Activated B cell treated with CpG ODN at 0.5 μM for 24 hours (primary cell): Measurements from ENCODE around the gene LDLRAD2. TPM values are rescaled to one million over a fixed set of nuclear protein-coding genes. Genes with fewer than 3 reads are reported as not detected.

Experiments
- ATAC-seq: fragments of 200-7000 bp; cut with Tn5 transposase; one replicate; pipeline ENCODE4 v1.10.0; 2021; ENCODE audit warnings: low read depth, mild to moderate bottlenecking, moderate library complexity
- CTCF ChIA-PET: fragments of 350-600 bp; sonication (Branson Sonifier 250); formaldehyde crosslinking; loops from one replicate; lab custom pipeline; 2021; ENCODE audit warnings: antibody characterized with exemption; lab: Charles Lee
- POLR2A ChIA-PET: fragments of 350-600 bp; sonication (Branson Sonifier 250); formaldehyde crosslinking; loops from one replicate; lab custom pipeline; 2021; ENCODE audit warnings: antibody characterized with exemption; lab: Charles Lee
- DNase-seq: peaks from one replicate; pipeline ENCODE4 v3.0.0; 2022
- H3K27ac Mint-ChIP-seq: one replicate; pipeline ENCODE4 v1.8.0; 2020; ENCODE audit warnings: mixed read lengths
- H3K27me3 Mint-ChIP-seq: one replicate; pipeline ENCODE4 v1.8.0; 2021; ENCODE audit warnings: mixed read lengths
- H3K36me3 Mint-ChIP-seq: one replicate; pipeline ENCODE4 v1.8.0; 2021; ENCODE audit warnings: low read depth, mixed read lengths
- H3K4me1 Mint-ChIP-seq: one replicate; pipeline ENCODE4 v1.8.0; 2021; ENCODE audit warnings: mixed read lengths
- H3K4me3 Mint-ChIP-seq: one replicate; pipeline ENCODE4 v1.8.0; 2020; ENCODE audit warnings: mild to moderate bottlenecking, mixed read lengths
- H3K9me3 Mint-ChIP-seq: one replicate; pipeline ENCODE4 v1.8.0; 2020; ENCODE audit warnings: mixed read lengths
- intact Hi-C: fragments of 100-400 bp; cut with micrococcal nuclease; formaldehyde crosslinking; loops from one replicate; pipeline ENCODE4 v1.15.1; 2024
- total RNA-seq: library from RNA; stranded (reverse); gene quantifications from 2 replicates; pipeline ENCODE4 v1.2.3, GENCODE V29; 2022
- TF ChIP-seq, protein P1 (sequence below): fragments of 200-600 bp; IDR thresholded peaks from one replicate; pipeline ENCODE4 v1.8.0; 2022; ENCODE audit warnings: antibody characterized with exemption, mild to moderate bottlenecking

LDLRAD2 gene
- total RNA-seq, 1 donor from 2014 or later, result 0.67 TPM

DNA sequence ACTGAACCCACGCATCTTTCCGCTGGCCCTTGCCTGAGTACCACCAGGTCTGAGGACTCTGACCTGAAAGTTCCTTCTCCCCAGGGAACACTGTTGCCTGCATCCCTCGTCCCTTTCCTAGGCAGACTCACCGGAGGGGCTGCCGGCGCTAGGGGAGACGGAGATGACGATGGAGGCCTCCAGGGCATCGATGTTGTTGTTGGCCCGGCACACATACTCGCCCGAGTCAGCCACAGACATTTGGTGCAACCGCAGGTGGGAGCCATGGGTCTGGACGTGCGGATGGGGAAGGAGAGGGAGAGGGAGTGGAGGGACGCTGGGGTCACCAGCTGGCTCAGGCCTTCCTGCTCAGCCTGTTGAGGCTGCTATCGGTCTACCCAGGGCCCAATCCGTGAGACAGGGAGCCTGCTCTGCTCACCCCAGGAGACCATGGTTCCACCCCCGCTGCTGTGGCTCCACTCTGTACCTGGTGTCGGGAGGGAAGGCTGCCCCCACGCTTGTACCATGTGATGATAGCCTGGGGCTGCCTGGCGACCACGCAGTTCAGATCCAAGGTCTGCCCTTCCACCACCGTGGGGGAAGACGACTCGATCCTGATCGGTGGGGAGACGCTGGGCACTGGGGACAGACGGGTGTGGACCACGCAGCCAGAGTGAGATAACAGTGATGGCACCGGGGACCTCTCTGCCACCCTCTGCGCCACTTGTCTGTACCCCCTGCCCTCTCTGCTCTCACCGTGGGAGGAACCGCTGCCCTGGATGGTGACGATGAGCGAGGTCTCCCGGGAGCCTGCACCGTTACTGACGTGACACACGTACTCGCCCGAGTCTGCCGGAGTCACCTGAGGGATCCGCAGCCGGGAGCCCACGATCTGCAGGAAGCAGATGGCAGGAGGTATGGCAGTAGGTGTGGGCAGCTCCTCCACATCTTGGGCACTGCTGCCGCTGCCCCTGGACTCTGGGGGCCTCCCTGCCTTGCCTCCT, 35.4 kb downstream of the LDLRAD2 start:
- no peaks in the 10 kb centered on the region for H3K27me3 Mint-ChIP-seq
- H3K27ac Mint-ChIP-seq, result no peak overlapping the region
- intact Hi-C loops, result no loop called here
- ChIA-PET POLR2A (no interaction called here), CTCF (no interaction called here)
- no peak for ATAC-seq
- TF ChIP-seq, protein P1, sequence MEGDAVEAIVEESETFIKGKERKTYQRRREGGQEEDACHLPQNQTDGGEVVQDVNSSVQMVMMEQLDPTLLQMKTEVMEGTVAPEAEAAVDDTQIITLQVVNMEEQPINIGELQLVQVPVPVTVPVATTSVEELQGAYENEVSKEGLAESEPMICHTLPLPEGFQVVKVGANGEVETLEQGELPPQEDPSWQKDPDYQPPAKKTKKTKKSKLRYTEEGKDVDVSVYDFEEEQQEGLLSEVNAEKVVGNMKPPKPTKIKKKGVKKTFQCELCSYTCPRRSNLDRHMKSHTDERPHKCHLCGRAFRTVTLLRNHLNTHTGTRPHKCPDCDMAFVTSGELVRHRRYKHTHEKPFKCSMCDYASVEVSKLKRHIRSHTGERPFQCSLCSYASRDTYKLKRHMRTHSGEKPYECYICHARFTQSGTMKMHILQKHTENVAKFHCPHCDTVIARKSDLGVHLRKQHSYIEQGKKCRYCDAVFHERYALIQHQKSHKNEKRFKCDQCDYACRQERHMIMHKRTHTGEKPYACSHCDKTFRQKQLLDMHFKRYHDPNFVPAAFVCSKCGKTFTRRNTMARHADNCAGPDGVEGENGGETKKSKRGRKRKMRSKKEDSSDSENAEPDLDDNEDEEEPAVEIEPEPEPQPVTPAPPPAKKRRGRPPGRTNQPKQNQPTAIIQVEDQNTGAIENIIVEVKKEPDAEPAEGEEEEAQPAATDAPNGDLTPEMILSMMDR, result no peak
- H3K4me1 Mint-ChIP-seq, result peaks cover 6% of the 10 kb centered on the region
- H3K4me3 Mint-ChIP-seq, result no peak overlapping the region
- H3K36me3 Mint-ChIP-seq, result peaks cover 2% of the 10 kb centered on the region
- no peak for DNase-seq
- no peaks in the 10 kb centered on the region for H3K9me3 Mint-ChIP-seq

DNA sequence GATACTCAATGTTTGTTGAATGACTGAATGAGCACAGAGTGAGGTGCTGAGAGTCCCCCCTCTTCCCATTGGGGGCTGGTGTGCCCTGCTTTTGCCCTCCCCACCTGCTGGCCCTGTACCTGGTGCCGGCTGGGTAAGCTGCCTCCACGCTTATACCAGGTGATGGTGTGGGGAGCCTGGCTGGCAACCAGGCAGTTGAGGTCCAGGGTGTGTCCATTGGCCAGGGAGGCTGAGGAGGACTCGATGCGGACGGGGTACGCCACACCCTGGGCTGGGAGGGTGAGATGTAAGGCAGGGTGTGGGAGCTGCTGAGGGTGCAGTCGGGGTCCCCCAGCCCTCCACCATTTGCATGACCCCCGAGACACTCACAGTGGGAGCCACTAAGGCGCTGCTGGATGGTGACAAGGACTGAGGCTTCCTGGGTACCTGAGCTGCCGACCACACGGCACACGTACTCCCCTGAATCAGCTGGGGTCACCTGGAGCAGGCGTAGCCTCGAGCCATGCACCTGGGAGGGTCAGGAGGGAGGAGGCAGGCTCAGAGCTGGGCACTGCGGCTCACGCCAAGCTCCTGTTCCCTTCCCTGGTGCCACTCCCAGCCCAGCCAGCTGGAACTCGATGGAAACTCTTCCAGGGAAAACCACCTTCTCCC, 36.6 kb downstream of the LDLRAD2 start:
- Mint-ChIP-seq H3K9me3 (no peaks in the 10 kb centered on the region), H3K4me3 (no peak overlapping the region), H3K27me3 (no peaks in the 10 kb centered on the region), H3K4me1 (peaks cover 11% of the 10 kb centered on the region), H3K36me3 (peaks cover 2% of the 10 kb centered on the region), H3K27ac (no peak overlapping the region)
- POLR2A ChIA-PET, result interaction anchor here (0.5 to 0.6 kb wide), 2 partner anchors 10 to 173 kb away, joined by 3 to 4 read pairs; no protein-coding TSS in a partner anchor
- DNase-seq (no peak), ATAC-seq (no peak)
- intact Hi-C loops, result no loop called here
- TF ChIP-seq, protein P1, result no peak
- CTCF ChIA-PET, result no interaction called here

GRCh38 chr1:21849909-21850576, 38.0 kb downstream of the LDLRAD2 start:
- no peak for ATAC-seq
- ChIA-PET POLR2A (no interaction called here), CTCF (no interaction called here)
- no peaks in the 10 kb centered on the region for H3K9me3 Mint-ChIP-seq
- peaks cover 11% of the 10 kb centered on the region for H3K4me1 Mint-ChIP-seq
- no peak overlapping the region for H3K4me3 Mint-ChIP-seq
- intact Hi-C loops, result no loop called here
- peaks cover 2% of the 10 kb centered on the region for H3K36me3 Mint-ChIP-seq
- H3K27me3 Mint-ChIP-seq, result no peaks in the 10 kb centered on the region
- DNase-seq, result no peak
- TF ChIP-seq, protein P1, result no peak
- H3K27ac Mint-ChIP-seq, result no peak overlapping the region

- TF ChIP-seq, protein P1, result no peak
- Mint-ChIP-seq H3K27ac (peak overlapping the region; percentile 22), H3K9me3 (no peaks in the 10 kb centered on the region), H3K36me3 (peaks cover 2% of the 10 kb centered on the region), H3K27me3 (no peaks in the 10 kb centered on the region), H3K4me1 (peaks cover 11% of the 10 kb centered on the region), H3K4me3 (no peak overlapping the region)
- DNase-seq (no peak), ATAC-seq (no peak)
- ChIA-PET POLR2A (no interaction called here), CTCF (no interaction called here)
- intact Hi-C loops, result loop anchor here (1.0 kb wide), 1 partner anchor 15 kb away; no protein-coding TSS in a partner anchor
These were observed 39.6 kb downstream of the LDLRAD2 start for GRCh38 chr1:21851430-21852250.
